Activated T-cell treated with anti-CD3 and anti-CD28 coated beads for 24 hours (primary cell): ENCODE results near the gene SCN2B.

ENCODE experiments used
- DNase-seq: peaks from one replicate; pipeline ENCODE4 v3.0.0-alpha.2; 2020; ENCODE audit warnings: low read depth

SCN2B gene

DNA sequence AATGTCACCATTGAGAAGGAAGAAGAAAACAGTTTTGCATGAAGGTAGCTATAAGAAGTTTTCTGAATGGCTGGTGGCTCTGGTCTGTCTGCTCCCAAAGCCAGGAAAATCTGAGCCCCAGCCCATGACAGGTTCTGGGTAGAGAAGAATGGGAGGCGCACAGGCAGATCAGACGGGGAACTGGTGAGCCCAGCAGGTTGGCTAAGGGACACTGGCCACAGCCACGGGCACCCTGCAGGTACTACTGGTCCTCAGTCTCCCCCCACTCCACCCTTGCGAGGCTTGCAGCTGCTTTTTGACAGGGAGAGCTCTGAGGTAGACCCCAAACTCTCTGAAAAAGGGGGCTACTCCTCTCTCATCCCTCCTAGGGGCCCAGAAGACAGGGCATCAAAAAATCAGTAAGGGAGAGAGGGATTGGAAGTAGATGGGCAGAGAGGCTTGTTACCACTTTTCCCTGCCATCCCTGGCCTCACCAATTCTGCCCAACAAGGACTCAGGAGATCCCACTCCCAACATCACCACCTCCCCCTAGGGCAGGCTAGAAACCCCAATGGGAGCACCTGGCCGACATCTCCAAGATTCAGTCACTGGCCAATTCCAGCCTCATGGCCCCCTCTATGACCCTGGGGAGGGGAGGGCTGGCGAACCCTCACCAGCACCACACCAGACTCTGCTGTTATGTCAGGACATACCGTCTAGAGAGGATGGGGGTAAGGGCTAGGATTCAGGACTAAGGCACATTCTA lies 41.2 kb downstream of the SCN2B start:
- DNase-seq: no peak

DNA sequence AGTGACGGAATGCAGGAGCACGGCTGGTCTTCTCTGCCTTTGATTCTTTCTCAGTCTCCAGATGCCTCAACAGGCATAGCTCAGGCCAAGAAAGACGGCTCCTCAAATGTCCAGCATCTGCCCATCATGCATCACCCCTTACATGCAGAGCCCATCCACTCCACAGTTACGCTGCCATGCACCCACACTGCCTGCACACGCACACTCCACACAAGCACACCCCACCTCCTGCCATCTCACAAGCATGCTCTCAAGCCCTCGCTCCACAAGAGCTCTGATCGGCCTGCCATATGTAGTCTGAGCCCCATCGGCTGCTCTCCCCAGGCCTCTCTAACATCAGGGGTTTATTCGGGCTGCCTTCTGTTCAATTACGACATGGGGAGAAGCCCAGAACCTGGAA lies 42.6 kb downstream of the SCN2B start:
- no peak for DNase-seq

DNA sequence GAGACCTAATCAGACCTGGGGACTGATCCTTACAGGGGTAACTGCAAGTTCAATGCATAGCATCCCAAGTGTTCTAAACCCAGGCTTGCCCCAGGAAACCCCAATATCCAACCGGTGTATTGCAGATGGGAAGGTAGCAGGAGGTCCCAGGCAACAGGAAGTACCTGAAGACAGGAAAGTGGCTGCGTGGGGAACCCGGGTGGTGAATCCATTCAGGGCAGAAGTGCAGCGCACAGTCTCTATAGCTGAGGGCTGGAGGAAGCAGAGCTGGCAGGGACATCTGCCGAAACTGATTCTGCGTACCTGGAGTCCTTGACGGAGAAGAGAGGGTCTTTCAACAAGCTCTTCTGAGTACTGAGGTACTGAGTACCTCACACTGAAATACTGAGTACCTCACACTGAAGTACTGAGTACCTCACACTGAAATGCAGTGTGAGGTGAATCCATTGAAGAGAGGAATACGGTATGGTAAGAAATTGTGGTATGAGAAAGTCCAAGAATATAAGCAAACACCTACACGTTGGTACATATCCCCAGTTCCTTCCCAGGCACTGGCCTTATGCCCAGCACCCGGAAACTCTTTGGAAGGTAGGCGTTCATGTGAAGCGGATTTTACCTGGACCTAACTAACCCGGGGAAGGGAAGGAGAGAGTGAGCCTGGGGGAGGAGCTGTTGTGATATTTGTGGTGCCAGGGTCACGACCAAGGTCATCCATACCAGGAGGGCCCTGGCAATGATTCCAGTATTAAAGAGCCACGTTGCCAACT lies 43.9 kb downstream of the SCN2B start:
- DNase-seq: no peak

DNA sequence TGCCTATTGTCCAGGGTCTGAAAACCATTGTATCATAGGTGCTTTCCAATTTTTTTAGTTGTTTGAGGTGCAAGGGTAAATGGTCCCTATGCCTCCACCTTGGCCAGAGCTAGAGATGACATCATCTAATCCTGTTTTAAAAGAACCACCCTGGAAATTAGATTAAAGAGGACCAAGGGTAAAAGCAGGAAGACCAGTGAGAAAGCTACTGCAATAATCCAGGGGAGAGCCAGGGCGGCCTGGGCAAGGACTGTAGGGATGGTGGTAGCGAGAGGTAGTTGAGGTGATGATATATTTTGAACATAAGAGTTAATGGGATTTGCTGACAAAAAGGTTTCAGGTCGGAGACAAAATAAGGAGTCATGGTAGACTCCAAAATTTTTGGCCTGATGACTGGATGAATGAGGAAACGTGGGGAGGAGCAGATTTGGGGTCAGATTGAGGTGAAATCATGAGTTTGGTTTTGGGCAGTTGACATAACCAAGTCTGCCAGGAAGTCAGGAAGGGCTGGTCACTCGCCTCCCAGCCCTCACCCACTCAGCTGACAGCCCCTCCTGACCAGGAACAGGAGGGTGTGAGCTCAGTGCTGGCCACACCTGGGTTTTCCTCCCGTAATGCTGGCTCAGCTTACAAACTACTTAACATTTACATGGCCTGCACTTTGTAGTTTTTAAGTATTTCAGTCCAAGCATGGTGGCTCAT lies 46.8 kb downstream of the SCN2B start:
- no peak for DNase-seq

DNA sequence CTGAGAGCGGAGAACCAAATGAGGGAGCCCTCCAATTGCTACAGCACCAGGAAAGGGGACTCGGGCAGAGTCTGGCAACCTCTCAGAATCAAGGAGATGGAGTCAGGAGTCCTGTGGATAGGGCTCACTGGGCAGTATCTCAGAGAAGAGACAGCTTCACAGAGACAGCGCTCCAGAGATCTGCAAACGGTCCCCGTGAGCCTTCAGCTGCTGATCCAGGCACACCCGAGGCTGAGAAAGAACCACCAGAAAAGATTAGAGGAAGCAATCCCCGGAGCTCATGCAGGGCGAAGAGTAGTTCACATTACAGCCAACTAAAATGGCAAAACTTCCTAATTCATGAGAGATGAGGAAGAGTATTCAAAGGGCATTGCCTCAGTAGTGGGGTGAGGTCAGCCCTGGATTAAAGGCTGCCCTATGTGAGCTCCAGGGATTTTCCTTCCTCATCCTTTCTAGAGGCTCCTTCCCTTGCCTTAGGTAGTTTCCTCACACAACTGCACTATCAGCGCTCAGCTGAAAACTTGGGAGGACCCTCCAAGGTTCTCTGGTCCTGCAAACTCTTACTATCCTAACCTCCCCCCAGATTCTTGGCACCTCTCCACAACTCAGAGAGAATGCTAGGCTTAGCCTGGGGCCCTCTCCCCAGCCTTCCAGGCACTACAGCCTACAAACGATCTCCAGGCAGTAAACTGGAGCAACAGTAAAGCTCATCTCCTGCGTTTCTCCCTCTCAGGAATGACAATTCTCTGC lies 47.5 kb downstream of the SCN2B start:
- no peak for DNase-seq

DNA sequence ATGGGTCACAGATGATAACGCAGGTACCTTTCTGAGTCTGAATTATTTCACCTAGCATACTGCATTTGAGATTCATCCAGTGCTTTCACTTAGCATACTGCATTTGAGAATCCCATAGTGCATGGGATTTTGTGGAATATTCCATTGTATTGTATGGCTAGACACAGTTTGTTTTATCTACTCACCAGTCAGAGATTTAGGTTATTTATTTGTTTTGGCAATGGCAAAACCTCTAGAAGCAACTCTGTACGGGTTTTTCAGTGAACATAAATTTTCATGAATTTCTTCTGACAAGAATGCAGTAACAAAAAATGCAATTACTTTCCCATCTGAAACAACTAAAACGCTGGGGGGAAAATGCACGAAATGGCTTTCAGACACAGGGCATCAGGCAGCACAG lies 48.1 kb downstream of the SCN2B start:
- DNase-seq: no peak

DNA sequence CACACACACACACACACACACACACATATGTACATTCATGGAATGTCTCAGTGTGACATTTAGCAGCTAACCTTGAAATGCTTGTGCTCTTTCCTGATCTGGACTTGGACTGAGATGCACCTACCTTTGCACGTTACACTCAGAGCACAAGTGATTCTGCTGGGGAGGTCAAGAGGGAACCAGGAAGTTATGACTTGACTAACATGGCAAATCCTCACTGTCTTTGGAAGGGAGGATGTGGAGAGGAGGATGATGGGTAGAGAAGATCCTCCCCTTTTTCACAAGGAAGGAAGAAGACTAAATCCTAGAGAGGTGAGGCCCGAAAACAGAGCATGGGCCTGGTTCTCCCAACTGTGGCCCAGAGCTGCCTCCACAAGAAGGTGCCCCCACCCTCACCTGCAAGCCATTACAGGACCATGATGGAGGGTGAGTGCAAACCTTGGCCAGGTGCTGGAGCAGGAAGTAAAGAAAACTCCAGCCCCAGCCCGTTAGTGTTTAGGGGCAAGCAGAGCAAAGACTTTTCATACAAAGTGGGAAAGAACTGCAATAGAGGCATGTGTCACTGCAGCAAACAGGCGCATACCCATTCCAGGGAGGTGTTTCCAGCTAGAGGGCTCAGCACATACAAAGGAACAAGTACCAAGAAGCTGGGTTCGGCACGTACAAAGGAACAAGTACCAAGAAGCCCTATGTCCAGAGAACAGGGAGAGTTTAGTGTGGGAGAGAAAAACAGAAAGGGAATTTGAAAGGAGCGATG lies 50.2 kb downstream of the SCN2B start:
- no peak for DNase-seq

DNA sequence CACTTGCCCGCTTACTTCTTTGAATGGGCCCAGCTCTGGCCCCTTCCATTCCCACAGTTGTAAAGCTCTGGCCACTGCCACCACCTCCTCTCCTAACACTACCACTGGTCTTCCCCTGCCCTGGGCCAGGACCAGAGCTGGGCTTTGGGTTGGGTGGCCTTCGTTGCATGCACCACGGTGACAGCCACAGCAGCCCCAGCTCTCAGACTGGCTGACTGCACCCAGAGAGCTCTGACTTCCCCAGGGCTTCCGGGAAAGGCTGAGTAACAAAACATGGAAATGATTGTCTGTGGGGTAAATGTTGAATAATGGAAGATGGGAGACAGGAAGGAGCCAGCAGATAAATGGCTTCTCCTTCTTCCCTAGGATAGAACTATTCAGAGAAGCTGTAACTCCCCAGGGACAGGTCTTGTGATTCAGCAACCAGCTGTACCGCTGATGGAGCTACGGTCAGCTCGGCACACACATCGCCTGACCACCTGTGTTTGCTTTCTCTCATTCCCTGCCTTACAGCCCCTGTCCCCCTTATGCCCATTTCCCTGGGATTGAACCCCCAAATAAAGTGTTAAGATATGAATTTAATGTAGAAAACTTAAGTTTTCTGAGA lies 51.4 kb downstream of the SCN2B start:
- no peak for DNase-seq

DNA sequence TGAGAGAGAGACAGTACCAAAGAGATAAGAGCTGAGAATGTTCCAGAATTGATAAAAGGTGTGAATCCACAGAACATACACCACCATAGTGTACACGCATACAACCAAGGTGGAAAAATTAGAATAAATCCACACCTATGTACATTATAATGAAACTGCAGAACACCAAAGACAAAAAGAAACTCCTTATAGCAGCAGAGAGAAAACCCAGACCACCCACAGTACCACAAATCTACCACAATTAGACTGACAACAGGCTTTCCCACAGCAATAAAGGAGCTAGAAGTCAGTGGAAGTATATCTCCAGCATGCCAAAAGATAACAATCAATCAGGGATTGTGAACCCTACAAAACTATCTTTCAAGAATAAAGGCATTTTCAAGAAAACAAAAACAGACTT lies 55.6 kb downstream of the SCN2B start:
- no peak for DNase-seq

DNA sequence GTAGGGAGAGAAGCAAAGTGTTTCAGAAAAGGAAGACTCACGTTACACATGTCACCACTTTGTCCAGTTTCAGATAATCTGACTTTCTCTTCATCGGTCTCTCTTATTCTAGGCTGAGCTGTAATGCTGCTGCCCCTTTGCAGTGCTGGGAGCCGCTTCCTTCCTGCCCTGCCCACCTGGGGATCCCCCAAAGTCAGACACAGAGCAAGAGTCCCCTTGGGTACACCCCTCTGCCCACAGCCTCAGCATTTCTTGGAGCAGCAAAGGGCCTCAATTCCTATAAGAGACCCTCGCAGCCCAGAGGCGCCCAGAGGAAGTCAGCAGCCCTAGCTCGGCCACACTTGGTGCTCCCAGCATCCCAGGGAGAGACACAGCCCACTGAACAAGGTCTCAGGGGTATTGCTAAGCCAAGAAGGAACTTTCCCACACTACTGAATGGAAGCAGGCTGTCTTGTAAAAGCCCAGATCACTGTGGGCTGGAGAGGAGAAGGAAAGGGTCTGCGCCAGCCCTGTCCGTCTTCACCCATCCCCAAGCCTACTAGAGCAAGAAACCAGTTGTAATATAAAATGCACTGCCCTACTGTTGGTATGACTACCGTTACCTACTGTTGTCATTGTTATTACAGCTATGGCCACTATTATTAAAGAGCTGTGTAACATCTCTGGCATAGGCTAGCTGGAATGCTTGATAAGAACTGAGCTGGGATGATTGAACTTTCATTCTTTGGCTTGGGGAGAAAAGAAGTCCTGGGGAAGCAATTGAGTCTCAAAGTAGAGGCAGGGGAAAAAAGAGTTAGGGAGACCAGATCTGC lies 58.4 kb downstream of the SCN2B start:
- no peak for DNase-seq

DNA sequence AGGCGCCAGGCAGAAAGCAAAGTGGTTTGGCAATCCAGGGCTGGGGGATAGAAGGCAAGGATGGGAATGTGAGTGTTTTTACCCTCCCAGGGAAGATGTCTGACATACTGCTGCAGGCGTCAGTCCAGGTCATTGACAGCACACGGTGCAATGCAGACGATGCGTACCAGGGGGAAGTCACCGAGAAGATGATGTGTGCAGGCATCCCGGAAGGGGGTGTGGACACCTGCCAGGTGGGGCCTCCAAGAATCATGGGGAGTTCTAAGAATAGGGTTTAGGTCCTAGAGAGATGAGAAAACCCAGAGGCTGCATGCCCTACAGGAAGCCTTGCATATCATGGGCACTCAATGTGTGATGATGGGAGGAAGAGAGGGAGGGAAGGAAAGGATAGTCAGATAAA lies 61.4 kb downstream of the SCN2B start:
- no peak for DNase-seq

DNA sequence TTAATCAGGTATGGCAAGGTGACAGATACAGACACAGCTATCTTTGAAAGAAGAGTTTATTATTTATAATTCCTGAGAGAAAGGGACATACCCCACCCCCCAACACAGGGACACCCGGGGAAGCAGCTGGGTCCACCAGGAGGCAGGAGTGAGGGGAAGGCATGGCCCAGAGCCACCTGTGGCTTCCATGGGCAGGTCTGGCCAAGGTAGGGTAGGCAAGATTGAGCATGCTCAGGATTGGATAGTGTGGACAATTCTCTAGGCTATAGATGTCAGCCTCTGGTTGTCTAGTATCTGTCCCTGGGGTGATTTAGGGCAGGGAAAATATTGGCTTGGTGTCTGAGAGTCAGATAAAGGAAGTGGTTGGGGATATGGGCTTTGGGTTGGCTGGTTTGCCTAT lies 62.2 kb downstream of the SCN2B start:
- DNase-seq: no peak

DNA sequence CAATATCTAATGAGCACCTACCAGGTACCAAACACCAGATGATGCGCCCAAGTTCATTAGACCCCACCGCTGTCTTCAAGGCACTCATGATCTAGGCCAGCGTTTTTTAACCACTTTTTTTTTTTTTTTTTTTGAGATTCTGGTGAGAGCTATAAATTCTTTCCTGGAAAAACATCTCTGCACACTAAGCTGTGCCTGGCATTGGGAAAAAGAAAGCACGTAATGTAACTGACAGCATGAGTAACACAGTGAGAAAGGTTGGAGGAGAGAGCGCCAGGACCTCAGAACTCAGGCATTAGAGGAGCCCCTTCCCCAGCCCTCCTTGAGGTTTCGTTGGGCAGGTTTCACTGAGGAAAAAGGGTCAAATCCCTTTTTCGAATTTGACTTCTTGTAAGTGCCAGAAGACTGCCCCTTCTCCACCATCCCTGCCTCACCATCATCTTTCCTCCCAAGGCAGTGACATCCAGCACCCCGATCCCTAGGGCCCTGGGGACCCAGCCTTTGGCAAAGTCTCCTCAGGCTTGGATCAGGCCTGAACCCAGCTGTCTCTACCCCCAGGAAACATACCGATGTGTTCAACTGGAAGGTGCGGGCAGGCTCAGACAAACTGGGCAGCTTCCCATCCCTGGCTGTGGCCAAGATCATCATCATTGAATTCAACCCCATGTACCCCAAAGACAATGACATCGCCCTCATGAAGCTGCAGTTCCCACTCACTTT lies 63.6 kb downstream of the SCN2B start:
- DNase-seq: no peak
